IMR-90 (cell line): ENCODE data around the gene RBM7.
A peak's percentile ranks its signal among the peaks of the same experiment; 100 is the strongest.

Experiments used
- BHLHE40 ChIP-seq: fragments of 150-350 bp; IDR thresholded peaks from 2 replicates; pipeline ENCODE4 v1.6.1; 2016; ENCODE audit warnings: mild to moderate bottlenecking, low read depth, low read length
- CEBPB ChIP-seq: IDR thresholded peaks from 2 replicates; pipeline ENCODE4 v1.6.1; 2012; ENCODE audit warnings: low read depth, low read length, improper control_type of control experiment
- CHD1 ChIP-seq: IDR thresholded peaks from 2 replicates; pipeline ENCODE4 v1.6.1; 2012; ENCODE audit warnings: low read depth, low read length, improper control_type of control experiment
- CTCF ChIP-seq: conservative IDR thresholded peaks from 2 replicates; pipeline ENCODE4 v1.5.1; 2012; ENCODE audit warnings: mild to moderate bottlenecking, low read depth, low read length, improper control_type of control experiment
- MAZ ChIP-seq: IDR thresholded peaks from 2 replicates; pipeline ENCODE4 v1.6.1; 2012; ENCODE audit warnings: low read depth, mild to moderate bottlenecking, low read length, improper control_type of control experiment, moderate library complexity, borderline replicate concordance
- MXI1 ChIP-seq: IDR thresholded peaks from 2 replicates; pipeline ENCODE4 v1.6.1; 2012; ENCODE audit warnings: low read depth, mild to moderate bottlenecking, low read length, moderate library complexity, borderline replicate concordance
- NFE2L2 ChIP-seq: fragments of 150-350 bp; IDR thresholded peaks from 2 replicates; pipeline ENCODE4 v1.6.1; 2016; ENCODE audit warnings: low read depth, mild to moderate bottlenecking, low read length
- POLR2A ChIP-seq: IDR thresholded peaks from 2 replicates; pipeline ENCODE4 v1.6.1; 2012; ENCODE audit warnings: mild to moderate bottlenecking, low read depth, low read length
- RAD21 ChIP-seq: IDR thresholded peaks from 2 replicates; pipeline ENCODE4 v1.6.1; 2012; ENCODE audit warnings: low read length, improper control_type of control experiment
- RFX5 ChIP-seq: IDR thresholded peaks from 2 replicates; pipeline ENCODE4 v1.8.0; 2012; ENCODE audit warnings: low read depth, mild to moderate bottlenecking, low read length, moderate library complexity
- SMC3 ChIP-seq: fragments of 150-350 bp; IDR thresholded peaks from 2 replicates; pipeline ENCODE4 v1.6.1; 2016; ENCODE audit warnings: low read depth, mild to moderate bottlenecking, antibody characterized with exemption, low read length, moderate library complexity
- USF2 ChIP-seq: fragments of 150-350 bp; IDR thresholded peaks from 2 replicates; pipeline ENCODE4 v1.6.1; 2017; ENCODE audit warnings: mild to moderate bottlenecking, antibody characterized with exemption, low read length, low read depth
- TF ChIP-seq, protein P1 (sequence below): fragments of 150-350 bp; IDR thresholded peaks from 2 replicates; pipeline ENCODE4 v1.6.1; 2016; ENCODE audit warnings: low read depth, mild to moderate bottlenecking, low read length, moderate library complexity, borderline replicate concordance

- TF ChIP-seq CTCF: no peak
- peak; percentile 40; the same call in 1 of the 2 replicates for TF ChIP-seq POLR2A
- no peak for TF ChIP-seq MAZ
- TF ChIP-seq CEBPB: peak; percentile 47; the same call in 1 of the 2 replicates
- no peak for TF ChIP-seq RAD21
- TF ChIP-seq CHD1: no peak; the same call in 1 of the 2 replicates
- TF ChIP-seq USF2: no peak
- TF ChIP-seq RFX5: no peak
- TF ChIP-seq MXI1: no peak
- TF ChIP-seq BHLHE40: no peak
- TF ChIP-seq, protein P1, sequence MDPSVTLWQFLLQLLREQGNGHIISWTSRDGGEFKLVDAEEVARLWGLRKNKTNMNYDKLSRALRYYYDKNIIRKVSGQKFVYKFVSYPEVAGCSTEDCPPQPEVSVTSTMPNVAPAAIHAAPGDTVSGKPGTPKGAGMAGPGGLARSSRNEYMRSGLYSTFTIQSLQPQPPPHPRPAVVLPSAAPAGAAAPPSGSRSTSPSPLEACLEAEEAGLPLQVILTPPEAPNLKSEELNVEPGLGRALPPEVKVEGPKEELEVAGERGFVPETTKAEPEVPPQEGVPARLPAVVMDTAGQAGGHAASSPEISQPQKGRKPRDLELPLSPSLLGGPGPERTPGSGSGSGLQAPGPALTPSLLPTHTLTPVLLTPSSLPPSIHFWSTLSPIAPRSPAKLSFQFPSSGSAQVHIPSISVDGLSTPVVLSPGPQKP: no peak
- TF ChIP-seq SMC3: no peak
- TF ChIP-seq NFE2L2: no peak
These were observed 33.9 kb upstream of the RBM7 start for GRCh38 chr11:114366331-114367243.
